K562 (cell line): ENCODE data around the gene ZNF17. TPM values are rescaled to one million over a fixed set of nuclear protein-coding genes. Genes with fewer than 3 reads are reported as not detected.
A peak's percentile ranks its signal among the peaks of the same experiment; 100 is the strongest.

Source experiments
- CC2D1A ChIP-seq: fragments of 450-650 bp; IDR thresholded peaks from 2 replicates; pipeline ENCODE4 v1.6.1; 2017; ENCODE audit warnings: mild to moderate bottlenecking
- CEBPB ChIP-seq: fragments of 450-650 bp; IDR thresholded peaks from 2 replicates; pipeline ENCODE4 v1.6.1; 2016; ENCODE audit warnings: missing genetic modification characterization, missing compliant biosample characterization
- CTBP1 ChIP-seq: fragments of 450-650 bp; IDR thresholded peaks from 2 replicates; pipeline ENCODE4 v1.6.1; 2016; ENCODE audit warnings: borderline replicate concordance
- CTCF ChIP-seq, 3 experiments: IDR thresholded peaks in 2 of 3; conservative IDR thresholded peaks in 1 of 3; 2 replicates each; pipeline ENCODE4 v1.5.1; 2011 to 2012; ENCODE audit warnings: low read length in 3 of 3, mild to moderate bottlenecking in 3 of 3, control low read depth in 2 of 3, improper control_type of control experiment in 1 of 3, inconsistent platforms in 1 of 3, low read depth in 1 of 3, mixed read lengths in 1 of 3, moderate library complexity in 1 of 3; ENCODE audit not compliant: insufficient read depth in 2 of 3
- LARP7 ChIP-seq: fragments of 450-650 bp; IDR thresholded peaks from 2 replicates; pipeline ENCODE4 v1.6.1; 2016
- NFE2 ChIP-seq: IDR thresholded peaks from 2 replicates; pipeline ENCODE4 v1.6.1; 2014; ENCODE audit warnings: antibody characterized with exemption, low read depth
- RAD21 ChIP-seq, 2 experiments: fragments of 250-450 bp in 1 of 2; fragments of 450-650 bp in 1 of 2; sonication (Bioruptor Pico) in 1 of 2; formaldehyde crosslinking in 1 of 2; IDR thresholded peaks in 1 of 2; conservative IDR thresholded peaks in 1 of 2; 2 replicates each; pipeline versions ENCODE4 v1.4.0 to v1.8.0; 2020 to 2022; ENCODE audit warnings: mild to moderate bottlenecking in 2 of 2, moderate library complexity in 1 of 2
- SAFB ChIP-seq: fragments of 200-400 bp; formaldehyde crosslinking; IDR thresholded peaks from 2 replicates; pipeline ENCODE4 v1.6.1; 2017; ENCODE audit warnings: low read depth, low read length, borderline replicate concordance
- SMAD2 ChIP-seq: fragments of 150-350 bp; IDR thresholded peaks from 2 replicates; pipeline ENCODE4 v1.6.1; 2014; ENCODE audit warnings: low read depth, mild to moderate bottlenecking, low read length
- STAG1 ChIP-seq: sonication (generic); formaldehyde crosslinking; IDR thresholded peaks from 2 replicates; pipeline ENCODE4 v1.5.0; 2020; ENCODE audit warnings: missing genetic modification reagents, borderline replicate concordance
- ZBED1 ChIP-seq: IDR thresholded peaks from 2 replicates; pipeline ENCODE4 v1.6.1; 2014
- ZBTB9 ChIP-seq: fragments of 450-650 bp; formaldehyde crosslinking; IDR thresholded peaks from 2 replicates; pipeline ENCODE4 v1.4.0; 2020; ENCODE audit warnings: mild to moderate bottlenecking, moderate library complexity
- ZEB2 ChIP-seq: fragments of 450-650 bp; IDR thresholded peaks from 2 replicates; pipeline ENCODE4 v1.6.1; 2016
- ZNF324 ChIP-seq: fragments of 250-450 bp; sonication (Bioruptor Pico); IDR thresholded peaks from 2 replicates; pipeline ENCODE4 v1.4.0; 2020; ENCODE audit warnings: mild to moderate bottlenecking
- ZNF41 ChIP-seq: fragments of 250-450 bp; sonication (Bioruptor Pico); conservative IDR thresholded peaks from 2 replicates; pipeline ENCODE4 v1.4.0; 2020; ENCODE audit warnings: mild to moderate bottlenecking
- polyA plus RNA-seq, 8 experiments: library from polyadenylated mRNA; depleted of rRNA in 4 of 8; stranded (reverse) in 5 of 8; unstranded in 3 of 8; fragments of >200 nt; fragmentation: Nextera tagmentation in 2 of 8; fragmentation: Illumina TruSeq in 1 of 8; extraction: Ambion mirVana in 2 of 8; extraction: Trizol in 1 of 8; gene quantifications; 2 replicates each; pipeline versions ENCODE4 v1.2.1 to v1.2.3, GENCODE V29; 2011 to 2014; ENCODE audit warnings: inconsistent platforms in 1 of 8, missing spikeins in 1 of 8
- total RNA-seq, 7 experiments: library from RNA; depleted of rRNA in 6 of 7; stranded (reverse); fragments of >200 nt in 6 of 7; fragmentation: Illumina TruSeq in 2 of 7; extraction: Trizol in 2 of 7; gene quantifications; 2 replicates each; pipeline versions ENCODE4 v1.2.1 to v1.2.3, GENCODE V29; 2011 to 2021; ENCODE audit warnings: low replicate concordance in 1 of 7

ZNF17 gene
- total and polyA plus RNA-seq, 9 of the 15 experiments (the other 6 are each of a cell fraction or from before 2014, with no cell fraction given): 5.3 to 8.6 (median 6.5) TPM

- TF ChIP-seq RAD21 (CRISPR knock-in tag; conservative IDR thresholded peaks at IDR 0.05 in 1 of 2, IDR thresholded peaks at IDR 0.05 in 1 of 2): peak; percentile 11 to 80; a peak in 2 of 4 replicates
- no peak for TF ChIP-seq SMAD2
- no peak for TF ChIP-seq ZEB2
- no peak for TF ChIP-seq NFE2
- TF ChIP-seq ZBED1: no peak
- peak; percentile 72 to 75 (median 74) for TF ChIP-seq CTCF (IDR thresholded peaks at IDR 0.05 in 2 of 3, conservative IDR thresholded peaks at IDR 0.05 in 1 of 3; ENCODE audit: insufficient read depth in 2 of 3, low read depth in 1 of 3, low read length in 3 of 3)
- no peak for TF ChIP-seq ZNF41 (CRISPR knock-in tag)
- TF ChIP-seq STAG1 (CRISPR knock-in tag): peak; percentile 76; the same call in 1 of the 2 replicates
- no peak for TF ChIP-seq ZNF324
- TF ChIP-seq ZBTB9 (CRISPR knock-in tag): no peak
- TF ChIP-seq CEBPB (tag): peak; percentile 67
- 0 out of 2 replicates have a peak, but pooled peaks have one; percentile 32 for TF ChIP-seq CC2D1A
- no peak for TF ChIP-seq SAFB
- TF ChIP-seq LARP7: no peak
- TF ChIP-seq CTBP1: no peak
Measured at GRCh38 chr19:57406516-57407123, 4.3 kb upstream of the ZNF17 start (continued).
